Heart left ventricle (tissue), 16 donors: ENCODE measurements around the gene ZNF598. TPM values are rescaled to one million over a fixed set of nuclear protein-coding genes. Genes with fewer than 3 reads are reported as not detected.

Experiments
- ATAC-seq, 4 donors: fragments of 200-7000 bp; cut with Tn5 transposase; one replicate each; pipeline ENCODE4 v1.9.1; 2020 to 2022; ENCODE audit warnings: moderate library complexity in 4 of 4, mild to moderate bottlenecking in 3 of 4, moderate number of reproducible peaks in 1 of 4
- DNase-seq, 5 donors: peaks; one replicate each; pipeline ENCODE4 v3.0.0-alpha.2; 2020
- H3K27ac ChIP-seq, 12 donors: fragments of 200-600 bp; sonication (generic) in 4 of 12; one replicate each; pipeline versions ENCODE4 v1.5.0 to v1.8.0; 2016 to 2022; ENCODE audit warnings: mild to moderate bottlenecking in 2 of 12
- H3K27me3 ChIP-seq, 9 donors: fragments of 200-600 bp; sonication (generic) in 2 of 9; one replicate each; pipeline versions ENCODE4 v1.5.1 to v1.8.0; 2016 to 2022; ENCODE audit warnings: mild to moderate bottlenecking in 3 of 9
- H3K36me3 ChIP-seq, 9 donors: fragments of 200-600 bp; sonication (generic) in 2 of 9; one replicate each; pipeline versions ENCODE4 v1.5.0 to v1.8.0; 2018 to 2022; ENCODE audit warnings: mild to moderate bottlenecking in 2 of 9
- H3K4me1 ChIP-seq, 12 donors: fragments of 200-600 bp; sonication (generic) in 4 of 12; one replicate each; pipeline versions ENCODE4 v1.5.0 to v1.8.0; 2016 to 2022; ENCODE audit warnings: mild to moderate bottlenecking in 3 of 12
- H3K4me3 ChIP-seq, 12 donors: fragments of 200-600 bp; sonication (generic) in 4 of 12; one replicate each; pipeline versions ENCODE4 v1.5.0 to v1.8.0; 2017 to 2022; ENCODE audit warnings: mild to moderate bottlenecking in 9 of 12, moderate library complexity in 4 of 12
- H3K9me3 ChIP-seq, 12 donors: fragments of 200-600 bp; sonication (generic) in 4 of 12; one replicate each; pipeline versions ENCODE4 v1.5.0 to v1.8.0; 2016 to 2022; ENCODE audit warnings: mild to moderate bottlenecking in 1 of 12
- POLR2A ChIP-seq, 2 donors: fragments of 450-650 bp; IDR thresholded peaks; one replicate each; pipeline ENCODE4 v1.6.1; 2017; ENCODE audit warnings: antibody characterized with exemption in 2 of 2, mild to moderate bottlenecking in 2 of 2, moderate library complexity in 2 of 2
- WGBS, 4 donors: extraction: QIAGEN DNeasy Blood & Tissue Kit in 2 of 4; methylation state at CpG; one replicate each; pipeline versions ENCODE4 v1.1.5 to v1.1.7; 2013 to 2018; 5-methylcytosine and 5-hydroxymethylcytosine counted together
- intact Hi-C, 10 donors: fragments of 100-400 bp; cut with DNase I; formaldehyde crosslinking; loops; one replicate each; pipeline versions ENCODE4 v1.11.1 to v1.14.2; 2022
- polyA plus RNA-seq, 2 donors: library from polyadenylated mRNA; stranded (reverse); fragments of 200-250 nt; gene quantifications; one replicate each; pipeline ENCODE4 v1.2.3, GENCODE V29; 2013
- total RNA-seq, 9 donors: library from RNA; depleted of rRNA in 2 of 9; stranded (reverse); fragments of >200 nt in 2 of 9; fragmentation: NEBNext Ultra II Directional in 3 of 9; extraction: Animal tissue kit (Norgen Biotek cat#: 25700) in 3 of 9; gene quantifications; one replicate each; pipeline versions ENCODE4 v1.1.0 to v1.2.4, GENCODE V29; 2016 to 2023
- TF ChIP-seq, protein P1 (sequence below), 12 donors: fragments of 200-600 bp; sonication (generic) in 4 of 12; IDR thresholded peaks; one replicate each; pipeline versions ENCODE4 v1.5.0 to v1.8.0; 2018 to 2022; ENCODE audit warnings: antibody characterized with exemption in 12 of 12, mild to moderate bottlenecking in 5 of 12
- donor health status: ischemic (EF 13 %, LVEDD 7.1; RV severe dilation, severe dysfunction).
- donor health status: healthy with polysubstance abuse.
- donor health status: DM: no; HTN: yes; CAD: no.
- donor health status: DM: no; HTN: no; CAD: no.
- donor health status: ischemic (EF 25% LVEDD 6.9; RV normal size, moderate dysfunction).
- donor health status: ischemic (EF 25% LVEDD 5.7; RV mildly dilated, moderate dysfunction).
- donor health status: healthy.
- donor health status: DM: yes; HTN: yes; CAD: no.
- donor health status: ischemic (EF 35%, LVEDD 5.7; RV mildly dilated, moderate dysfunction).
- donor health status: nonischemic (EF 11% LVEDD 7.7; RV severe dilation, severe dysfunction).
- donor health status: DM: yes; HTN: yes; CAD: no.
- donor health status: PGD.
- donor health status: ischemic (EF 29% LVEDD 5.4; RV normal size, mild dysfunction).
- donor health status: nonischemic (EF 23%, LVEDD 6.1; RV moderate dilation, normal function).

Gene ZNF598
- total and polyA plus RNA-seq, 11 donors: 9.4 to 47.4 (median 17.0) TPM

GRCh38 chr16:1980770-1981087 is 28.9 kb downstream of the ZNF598 start:
- no peak for ATAC-seq
- no peak overlapping the region for H3K27ac ChIP-seq
- H3K36me3 ChIP-seq: peaks cover 4 to 39% (median 30%) of the 10 kb centered on the region in 9 donors
- no peaks in the 10 kb centered on the region for H3K9me3 ChIP-seq
- H3K4me1 ChIP-seq: peaks cover 3 to 43% (median 20%) of the 10 kb centered on the region in 12 donors
- TF ChIP-seq, protein P1, sequence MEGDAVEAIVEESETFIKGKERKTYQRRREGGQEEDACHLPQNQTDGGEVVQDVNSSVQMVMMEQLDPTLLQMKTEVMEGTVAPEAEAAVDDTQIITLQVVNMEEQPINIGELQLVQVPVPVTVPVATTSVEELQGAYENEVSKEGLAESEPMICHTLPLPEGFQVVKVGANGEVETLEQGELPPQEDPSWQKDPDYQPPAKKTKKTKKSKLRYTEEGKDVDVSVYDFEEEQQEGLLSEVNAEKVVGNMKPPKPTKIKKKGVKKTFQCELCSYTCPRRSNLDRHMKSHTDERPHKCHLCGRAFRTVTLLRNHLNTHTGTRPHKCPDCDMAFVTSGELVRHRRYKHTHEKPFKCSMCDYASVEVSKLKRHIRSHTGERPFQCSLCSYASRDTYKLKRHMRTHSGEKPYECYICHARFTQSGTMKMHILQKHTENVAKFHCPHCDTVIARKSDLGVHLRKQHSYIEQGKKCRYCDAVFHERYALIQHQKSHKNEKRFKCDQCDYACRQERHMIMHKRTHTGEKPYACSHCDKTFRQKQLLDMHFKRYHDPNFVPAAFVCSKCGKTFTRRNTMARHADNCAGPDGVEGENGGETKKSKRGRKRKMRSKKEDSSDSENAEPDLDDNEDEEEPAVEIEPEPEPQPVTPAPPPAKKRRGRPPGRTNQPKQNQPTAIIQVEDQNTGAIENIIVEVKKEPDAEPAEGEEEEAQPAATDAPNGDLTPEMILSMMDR (IDR thresholded peaks at IDR 0.05): no peak
- no peak for TF ChIP-seq POLR2A (IDR thresholded peaks at IDR 0.05)
- intact Hi-C loops: no loop called here
- 23 to 28% (median 23%) methylated on average over 15 to 16 of the region's 16 CpGs for WGBS, 4 donors
- DNase-seq: no peak
- no peak overlapping the region for H3K4me3 ChIP-seq
- H3K27me3 ChIP-seq: peaks cover 7 to 70% (median 36%) of the 10 kb centered on the region in 9 donors

- no peaks in the 10 kb centered on the region for H3K9me3 ChIP-seq
- H3K27ac ChIP-seq: no peak overlapping the region
- H3K4me1 ChIP-seq: peaks cover 3 to 39% (median 17%) of the 10 kb centered on the region in 12 donors
- no peak for TF ChIP-seq POLR2A (IDR thresholded peaks at IDR 0.05)
- TF ChIP-seq, protein P1 (IDR thresholded peaks at IDR 0.05): no peak
- intact Hi-C loops: no loop called here
- H3K36me3 ChIP-seq: peaks cover 4 to 39% (median 32%) of the 10 kb centered on the region in 9 donors
- ATAC-seq (no peak), DNase-seq (peak in 1 of 5 donors; percentile 63)
- WGBS, 4 donors: 3 to 7% (median 4%) methylated on average over 17 to 53 of the region's 53 CpGs
- peaks cover 7 to 76% (median 36%) of the 10 kb centered on the region in 9 donors for H3K27me3 ChIP-seq
- H3K4me3 ChIP-seq: no peak overlapping the region
Measured at GRCh38 chr16:1980030-1980769, 29.4 kb downstream of the ZNF598 start.

DNA sequence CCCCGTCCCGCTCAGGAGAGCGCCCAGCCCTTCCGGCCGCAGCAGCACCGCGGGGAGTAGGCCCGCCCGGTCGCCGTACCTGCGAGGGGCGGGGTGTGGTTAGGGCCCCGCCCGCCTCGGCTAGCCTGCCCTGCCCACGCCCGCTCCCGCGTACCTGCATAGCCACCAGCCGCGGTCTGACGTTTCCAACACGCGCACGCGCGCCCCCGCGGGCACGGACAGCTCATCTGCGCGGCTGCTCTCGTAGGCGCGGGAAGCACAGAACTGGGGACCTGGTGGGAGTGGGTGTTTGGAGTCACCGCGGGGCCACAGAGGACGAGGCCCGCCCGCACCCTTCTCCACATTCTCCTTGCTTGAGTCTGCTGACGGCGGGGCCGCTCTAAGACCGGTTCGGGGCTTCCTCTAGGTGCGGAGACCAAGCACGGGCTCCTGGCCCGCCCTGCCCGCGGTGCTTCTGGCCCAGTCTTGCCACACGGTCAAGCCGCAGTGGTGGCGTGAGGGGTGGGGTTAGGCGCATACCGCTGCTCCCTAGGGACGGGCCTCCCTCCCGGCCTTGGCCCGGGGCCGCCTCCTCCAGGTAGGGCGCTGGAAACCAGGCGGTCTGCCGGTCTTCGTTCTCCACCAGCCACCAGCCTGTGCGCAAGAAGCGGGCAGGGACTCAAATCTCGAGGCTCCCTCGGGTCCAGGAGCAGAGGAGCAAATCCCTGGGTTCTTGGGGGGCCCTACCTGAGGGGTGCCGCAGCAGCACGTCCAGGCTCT is 30.2 kb downstream of the ZNF598 start:
- Histone ChIP-seq H3K4me3 (no peak overlapping the region), H3K27ac (no peak overlapping the region), H3K9me3 (no peaks in the 10 kb centered on the region), H3K27me3 (peaks cover 7 to 83% (median 36%) of the 10 kb centered on the region in 9 donors), H3K4me1 (peaks cover 0 to 32% (median 11%) of the 10 kb centered on the region in 12 donors), H3K36me3 (peaks cover 4 to 44% (median 39%) of the 10 kb centered on the region in 9 donors)
- intact Hi-C loops: no loop called here
- TF ChIP-seq, protein P1 (IDR thresholded peaks at IDR 0.05): no peak
- TF ChIP-seq POLR2A (IDR thresholded peaks at IDR 0.05): no peak
- no peak for DNase-seq
- 15 to 27% (median 19%) methylated on average over 20 to 70 of the region's 70 CpGs for WGBS, 4 donors
- no peak for ATAC-seq

- DNase-seq (no peak), ATAC-seq (no peak)
- H3K4me3 ChIP-seq: no peak overlapping the region
- H3K27ac ChIP-seq: no peak overlapping the region
- no peaks in the 10 kb centered on the region for H3K9me3 ChIP-seq
- TF ChIP-seq POLR2A (IDR thresholded peaks at IDR 0.05): no peak
- TF ChIP-seq, protein P1 (IDR thresholded peaks at IDR 0.05): no peak
- 75 to 83% (median 76%) methylated on average over 15 to 37 of the region's 37 CpGs for WGBS, 4 donors
- H3K27me3 ChIP-seq: peaks cover 7 to 87% (median 36%) of the 10 kb centered on the region in 9 donors
- intact Hi-C loops: no loop called here
- peaks cover 4 to 49% (median 41%) of the 10 kb centered on the region in 9 donors for H3K36me3 ChIP-seq
- peaks cover 0 to 33% (median 11%) of the 10 kb centered on the region in 12 donors for H3K4me1 ChIP-seq
Measured at GRCh38 chr16:1978476-1979120, 31.0 kb downstream of the ZNF598 start.
